ENCODE results near the gene DOCK3.

DNA sequence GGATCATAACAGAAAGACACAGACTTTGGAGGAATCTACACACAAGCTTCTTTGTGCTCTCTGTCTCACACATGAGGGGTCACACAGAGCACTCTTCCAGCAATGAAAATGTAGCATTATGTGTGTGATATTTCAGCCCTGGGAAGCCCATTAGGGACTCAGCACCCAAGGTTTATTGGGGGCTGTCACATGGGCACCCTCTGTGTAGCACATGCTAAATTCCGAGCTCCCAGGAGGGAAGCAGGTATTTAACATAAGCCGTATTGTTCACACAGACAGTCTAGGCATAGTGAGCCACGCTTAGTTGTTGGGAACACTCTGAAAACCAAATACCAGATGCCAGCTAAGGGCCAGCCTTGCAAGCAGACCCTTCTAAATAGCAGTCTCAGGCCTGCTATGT is 448.8 kb downstream of the DOCK3 start:
- TF ChIP-seq, protein P1, sequence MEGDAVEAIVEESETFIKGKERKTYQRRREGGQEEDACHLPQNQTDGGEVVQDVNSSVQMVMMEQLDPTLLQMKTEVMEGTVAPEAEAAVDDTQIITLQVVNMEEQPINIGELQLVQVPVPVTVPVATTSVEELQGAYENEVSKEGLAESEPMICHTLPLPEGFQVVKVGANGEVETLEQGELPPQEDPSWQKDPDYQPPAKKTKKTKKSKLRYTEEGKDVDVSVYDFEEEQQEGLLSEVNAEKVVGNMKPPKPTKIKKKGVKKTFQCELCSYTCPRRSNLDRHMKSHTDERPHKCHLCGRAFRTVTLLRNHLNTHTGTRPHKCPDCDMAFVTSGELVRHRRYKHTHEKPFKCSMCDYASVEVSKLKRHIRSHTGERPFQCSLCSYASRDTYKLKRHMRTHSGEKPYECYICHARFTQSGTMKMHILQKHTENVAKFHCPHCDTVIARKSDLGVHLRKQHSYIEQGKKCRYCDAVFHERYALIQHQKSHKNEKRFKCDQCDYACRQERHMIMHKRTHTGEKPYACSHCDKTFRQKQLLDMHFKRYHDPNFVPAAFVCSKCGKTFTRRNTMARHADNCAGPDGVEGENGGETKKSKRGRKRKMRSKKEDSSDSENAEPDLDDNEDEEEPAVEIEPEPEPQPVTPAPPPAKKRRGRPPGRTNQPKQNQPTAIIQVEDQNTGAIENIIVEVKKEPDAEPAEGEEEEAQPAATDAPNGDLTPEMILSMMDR (conservative IDR thresholded peaks at IDR 0.05; ENCODE audit: low read depth, low read length) = no peak
- TF ChIP-seq EZH2 (IDR thresholded peaks at IDR 0.05; ENCODE audit: borderline replicate concordance, low read depth, low read length, poor library complexity, severe bottlenecking) = no peak
